ENCODE results near the gene WDSUB1. TPM values are rescaled to one million over a fixed set of nuclear protein-coding genes. Genes with fewer than 3 reads are reported as not detected.

Gene WDSUB1
- total and polyA plus RNA-seq, 2 experiments from 2014 or later, result 17.7 to 18.6 TPM

GRCh38 chr2:159275111-159275510 is 11.4 kb downstream of the WDSUB1 start:
- no peaks in the 10 kb centered on the region for H4K20me1 ChIP-seq (ENCODE audit: insufficient read depth, poor library complexity, severe bottlenecking)
- peaks cover 14% of the 10 kb centered on the region for H3K79me2 ChIP-seq
- H3K9me3 ChIP-seq (ENCODE audit: low read depth), result no peaks in the 10 kb centered on the region
- TF ChIP-seq EZH2 (IDR thresholded peaks at IDR 0.05; ENCODE audit: borderline replicate concordance) (no peak), EZH2phosphoT487 (IDR thresholded peaks at IDR 0.05; ENCODE audit: low read depth, severe bottlenecking, unreplicated experiment) (no peak), CTCF (IDR thresholded peaks at IDR 0.05; ENCODE audit: poor library complexity) (no peak)
- H3K27me3 ChIP-seq, result no peaks in the 10 kb centered on the region
- H3K4me3 ChIP-seq, result no peak overlapping the region
- no peak overlapping the region for H2AFZ ChIP-seq
- WGBS (ENCODE audit: low lambda C conversion rate, missing lambda C conversion rate), result 93% methylated on average over 1 of the region's 1 CpG
- H3K9me2 ChIP-seq (replicated peaks; ENCODE audit: insufficient read depth), result no peaks in the 10 kb centered on the region
- no peaks in the 10 kb centered on the region for H3K36me3 ChIP-seq (replicated peaks; ENCODE audit: insufficient read depth, low read depth)
- H3K27ac ChIP-seq, result no peak overlapping the region
- peaks cover 8% of the 10 kb centered on the region for H3K4me1 ChIP-seq (ENCODE audit: insufficient read depth)
- no peak overlapping the region for H3K4me2 ChIP-seq
- DNase-seq (ENCODE audit: low spot score), result no peak

- H3K9me3 ChIP-seq (ENCODE audit: low read depth), result no peaks in the 10 kb centered on the region
- TF ChIP-seq CTCF (IDR thresholded peaks at IDR 0.05; ENCODE audit: poor library complexity) (no peak), EZH2phosphoT487 (IDR thresholded peaks at IDR 0.05; ENCODE audit: low read depth, severe bottlenecking, unreplicated experiment) (no peak), EZH2 (IDR thresholded peaks at IDR 0.05; ENCODE audit: borderline replicate concordance) (no peak)
- H3K27ac ChIP-seq, result peak overlapping the region; percentile 61
- no peaks in the 10 kb centered on the region for H3K36me3 ChIP-seq (replicated peaks; ENCODE audit: insufficient read depth, low read depth)
- H3K4me1 ChIP-seq (ENCODE audit: insufficient read depth), result peaks cover 8% of the 10 kb centered on the region
- peaks cover 13% of the 10 kb centered on the region for H3K79me2 ChIP-seq
- peak; percentile 23 for DNase-seq (ENCODE audit: low spot score)
- H3K9me2 ChIP-seq (replicated peaks; ENCODE audit: insufficient read depth), result no peaks in the 10 kb centered on the region
- no peak overlapping the region for H3K4me3 ChIP-seq
- H2AFZ ChIP-seq, result no peak overlapping the region
- H3K4me2 ChIP-seq, result peak overlapping the region; percentile 55
- WGBS (ENCODE audit: low lambda C conversion rate, missing lambda C conversion rate), result 25% methylated on average over 5 of the region's 5 CpGs
- no peaks in the 10 kb centered on the region for H4K20me1 ChIP-seq (ENCODE audit: insufficient read depth, poor library complexity, severe bottlenecking)
- no peaks in the 10 kb centered on the region for H3K27me3 ChIP-seq
Measured at GRCh38 chr2:159272156-159272555, 14.3 kb downstream of the WDSUB1 start.

GRCh38 chr2:159270744-159271379 is 15.6 kb downstream of the WDSUB1 start:
- Histone ChIP-seq H3K27me3 (no peaks in the 10 kb centered on the region), H3K79me2 (peaks cover 13% of the 10 kb centered on the region), H2AFZ (no peak overlapping the region), H3K4me3 (no peak overlapping the region), H3K27ac (peak overlapping the region; percentile 61), H3K4me1 (ENCODE audit: insufficient read depth) (peaks cover 8% of the 10 kb centered on the region), H3K9me3 (ENCODE audit: low read depth) (no peaks in the 10 kb centered on the region), H3K4me2 (no peak overlapping the region), H4K20me1 (ENCODE audit: insufficient read depth, poor library complexity, severe bottlenecking) (no peaks in the 10 kb centered on the region), H3K9me2 (replicated peaks; ENCODE audit: insufficient read depth) (no peaks in the 10 kb centered on the region), H3K36me3 (replicated peaks; ENCODE audit: insufficient read depth, low read depth) (no peaks in the 10 kb centered on the region)
- TF ChIP-seq EZH2 (IDR thresholded peaks at IDR 0.05; ENCODE audit: borderline replicate concordance) (no peak), CTCF (IDR thresholded peaks at IDR 0.05; ENCODE audit: poor library complexity) (no peak), EZH2phosphoT487 (IDR thresholded peaks at IDR 0.05; ENCODE audit: low read depth, severe bottlenecking, unreplicated experiment) (no peak)
- 96% methylated on average over 4 of the region's 4 CpGs for WGBS (ENCODE audit: low lambda C conversion rate, missing lambda C conversion rate)
- no peak for DNase-seq (ENCODE audit: low spot score)
